Measurements from ENCODE around the gene PLOD1.
"Not testable (repeated sequence)": the region's sequence is repeated elsewhere in the genome, so short reads cannot be mapped to it uniquely, and the experiment has no call there.

Gene PLOD1

DNA sequence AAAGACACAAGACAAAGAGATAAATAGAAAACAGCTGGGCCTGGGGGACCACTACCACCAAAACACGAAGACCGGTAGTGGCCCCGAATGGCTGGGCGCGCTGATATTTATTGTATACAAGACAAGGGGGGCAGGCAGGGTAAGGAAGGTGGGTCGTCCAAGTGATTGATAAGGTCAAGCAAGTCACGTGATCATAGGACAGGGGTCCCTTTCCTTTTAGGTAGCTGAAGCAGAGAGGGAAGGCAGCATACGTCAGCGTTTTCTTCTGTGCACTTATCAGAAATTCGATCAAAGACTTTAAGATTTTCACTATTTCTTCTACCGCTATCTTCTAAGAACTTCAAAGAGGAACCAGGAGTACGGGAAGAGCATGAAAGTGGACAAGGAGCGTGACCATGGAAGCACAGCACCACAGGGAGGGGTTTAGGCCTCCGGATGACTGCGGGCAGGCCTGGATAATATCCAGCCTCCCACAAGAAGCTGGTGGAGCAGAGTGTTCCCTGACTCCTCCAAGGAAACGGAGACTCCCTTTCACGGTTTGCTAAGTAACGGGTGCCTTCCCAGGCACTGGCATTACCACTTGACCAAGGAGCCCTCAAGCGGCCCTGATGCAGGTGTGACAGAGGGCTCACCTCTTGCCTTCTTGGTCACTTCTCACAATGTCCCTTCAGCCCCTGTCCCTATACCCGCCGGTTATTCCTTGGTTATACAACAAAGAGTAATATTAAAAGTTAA, 21.9 kb upstream of the PLOD1 start:
- not testable (repeated sequence) for DNase-seq (ENCODE audit: low spot score)

DNA sequence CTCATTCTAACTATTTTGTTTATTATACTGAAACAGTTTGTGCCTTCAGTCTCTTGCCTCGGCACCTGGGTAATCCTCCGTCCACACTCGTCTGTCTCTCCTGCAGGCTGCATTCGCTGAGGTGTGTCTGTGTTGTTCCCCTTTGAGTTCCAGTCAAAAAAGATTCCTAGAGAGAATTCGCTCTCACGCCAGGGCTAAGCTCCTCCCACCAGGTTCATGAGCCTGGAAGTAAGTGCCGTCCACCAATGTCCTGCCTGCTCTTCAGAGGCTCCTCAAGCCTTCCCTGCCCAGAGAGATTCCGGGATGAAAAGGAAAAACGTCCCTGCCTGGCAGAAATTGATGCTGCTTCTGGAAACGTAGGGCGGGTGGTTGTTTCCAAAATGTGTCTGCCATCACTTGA, 21.2 kb upstream of the PLOD1 start:
- no peak for DNase-seq (ENCODE audit: low spot score)

DNA sequence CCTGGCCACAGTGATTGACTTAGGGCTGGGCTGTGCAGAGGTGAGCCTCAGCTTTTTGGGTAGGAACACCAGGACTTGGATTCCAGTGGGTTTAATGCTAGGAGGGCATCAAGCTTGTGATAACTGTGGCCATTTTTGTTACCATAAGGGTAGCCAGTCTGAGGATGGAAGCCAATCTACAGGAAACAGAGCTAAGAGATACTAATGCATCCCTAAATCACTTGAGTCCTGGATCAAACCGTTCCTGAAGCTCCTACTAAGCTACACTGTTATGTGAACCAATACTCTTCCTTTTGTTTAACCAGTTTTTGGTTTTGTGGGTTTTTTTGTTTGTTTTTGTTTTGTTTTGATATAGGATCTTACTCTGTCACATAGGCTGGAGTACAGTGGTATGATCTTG, 20.5 kb upstream of the PLOD1 start:
- DNase-seq (ENCODE audit: low spot score), result no peak

DNA sequence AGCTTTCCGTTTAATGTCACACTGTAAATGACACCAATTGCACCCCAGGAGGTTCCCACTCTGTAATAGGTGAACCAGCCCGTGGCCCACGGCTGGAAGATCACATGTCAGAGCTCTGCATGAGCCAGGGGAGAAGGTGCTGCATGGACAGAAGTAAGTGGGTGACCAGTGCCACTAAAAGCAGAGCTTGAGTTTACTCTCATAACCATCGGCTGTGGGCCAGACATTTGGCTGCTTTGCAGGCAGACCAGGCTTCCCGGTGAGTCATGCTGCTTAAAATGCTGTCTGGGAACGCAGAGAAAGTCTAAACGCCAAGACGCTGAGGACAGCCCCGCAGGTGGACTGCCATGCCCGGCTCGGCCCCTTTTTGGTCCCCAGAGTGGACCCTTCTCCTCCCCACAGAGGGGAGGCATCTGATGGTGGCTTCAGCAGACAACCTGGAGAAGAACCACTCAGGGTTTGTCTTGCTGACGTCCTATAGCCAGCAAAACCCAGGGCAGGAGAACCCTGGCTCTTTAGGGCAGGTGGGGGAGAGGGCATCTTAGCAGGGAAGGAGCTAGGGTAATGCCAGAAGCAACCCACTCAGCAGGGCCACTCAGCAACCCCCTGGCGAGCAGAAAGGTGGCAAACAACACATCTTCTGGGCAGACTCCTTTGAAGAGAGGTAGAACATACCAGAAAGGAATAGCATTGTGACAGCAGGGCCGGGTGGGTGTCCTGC, 15.6 kb upstream of the PLOD1 start:
- no peak for DNase-seq (ENCODE audit: low spot score)

DNA sequence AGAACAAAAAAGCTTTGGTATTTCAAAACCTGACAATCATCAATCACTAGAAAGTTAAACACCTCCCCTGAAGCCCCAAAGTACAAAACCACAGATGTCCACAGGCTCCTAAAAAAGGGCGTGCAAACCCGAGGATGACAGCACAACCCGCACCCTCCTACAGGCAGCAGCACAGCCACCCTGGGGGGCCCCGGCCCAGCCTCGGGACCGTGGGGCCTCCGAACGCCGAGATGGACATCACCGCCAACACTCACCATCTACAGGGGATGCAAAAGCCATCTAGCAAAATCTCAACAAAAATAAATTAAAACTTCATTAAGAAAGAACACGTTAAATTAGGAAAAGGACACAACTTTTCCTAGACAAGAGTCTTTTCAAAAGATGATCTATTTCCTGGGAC, 14.9 kb upstream of the PLOD1 start:
- DNase-seq (ENCODE audit: low spot score), result no peak

DNA sequence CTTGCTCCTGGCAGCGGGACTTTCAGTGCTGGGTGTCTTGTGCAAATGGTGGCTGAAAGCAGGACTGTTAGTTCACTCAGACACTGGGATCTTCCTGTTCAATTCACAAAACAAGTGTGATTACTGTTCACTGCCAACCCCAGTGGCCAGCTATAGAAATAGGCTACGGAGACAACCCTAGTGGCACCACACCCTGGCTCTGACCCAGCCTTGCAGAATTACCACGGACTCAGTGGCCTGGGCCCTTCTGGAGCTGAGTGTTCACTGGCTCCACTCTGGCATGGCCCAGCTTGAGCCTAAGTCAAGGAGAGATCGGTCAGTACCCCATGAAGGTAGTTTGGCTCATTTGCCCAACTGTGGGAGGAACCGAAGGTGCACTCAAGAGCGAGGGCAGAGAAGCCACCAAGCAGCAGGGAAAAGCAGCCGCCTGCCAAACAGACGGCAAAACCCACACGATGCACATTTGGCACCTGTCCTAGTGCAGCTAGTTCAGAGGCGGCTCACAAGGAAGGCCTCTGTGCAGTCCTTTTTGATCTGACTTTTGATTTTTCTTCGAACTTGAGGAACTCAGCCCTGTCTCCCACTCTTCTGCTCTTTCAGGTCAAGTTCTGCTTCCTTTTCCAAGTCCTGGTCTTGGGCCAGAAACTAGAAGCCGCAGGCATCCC, 14.1 kb upstream of the PLOD1 start:
- no peak for DNase-seq (ENCODE audit: low spot score)

DNA sequence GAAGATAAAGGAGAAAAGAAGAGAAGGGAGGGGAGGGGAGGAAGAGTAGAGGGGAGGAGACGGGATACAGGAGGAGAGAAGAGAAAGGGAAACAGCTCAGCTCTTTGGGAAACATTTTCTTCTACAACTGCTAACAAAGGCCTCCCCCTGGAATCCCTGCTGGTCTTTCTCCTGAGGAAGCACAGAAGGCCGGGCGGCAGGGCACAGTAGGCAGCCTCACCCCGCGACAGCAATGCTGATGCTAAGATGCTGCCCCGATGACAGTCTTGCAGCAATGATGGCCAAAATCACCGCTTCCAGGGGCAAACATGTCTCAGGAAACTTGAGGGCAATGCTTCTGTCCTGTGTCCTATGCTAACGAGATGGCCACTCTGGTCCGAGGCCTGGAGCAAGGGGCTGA, 13.5 kb upstream of the PLOD1 start:
- DNase-seq (ENCODE audit: low spot score), result no peak

DNA sequence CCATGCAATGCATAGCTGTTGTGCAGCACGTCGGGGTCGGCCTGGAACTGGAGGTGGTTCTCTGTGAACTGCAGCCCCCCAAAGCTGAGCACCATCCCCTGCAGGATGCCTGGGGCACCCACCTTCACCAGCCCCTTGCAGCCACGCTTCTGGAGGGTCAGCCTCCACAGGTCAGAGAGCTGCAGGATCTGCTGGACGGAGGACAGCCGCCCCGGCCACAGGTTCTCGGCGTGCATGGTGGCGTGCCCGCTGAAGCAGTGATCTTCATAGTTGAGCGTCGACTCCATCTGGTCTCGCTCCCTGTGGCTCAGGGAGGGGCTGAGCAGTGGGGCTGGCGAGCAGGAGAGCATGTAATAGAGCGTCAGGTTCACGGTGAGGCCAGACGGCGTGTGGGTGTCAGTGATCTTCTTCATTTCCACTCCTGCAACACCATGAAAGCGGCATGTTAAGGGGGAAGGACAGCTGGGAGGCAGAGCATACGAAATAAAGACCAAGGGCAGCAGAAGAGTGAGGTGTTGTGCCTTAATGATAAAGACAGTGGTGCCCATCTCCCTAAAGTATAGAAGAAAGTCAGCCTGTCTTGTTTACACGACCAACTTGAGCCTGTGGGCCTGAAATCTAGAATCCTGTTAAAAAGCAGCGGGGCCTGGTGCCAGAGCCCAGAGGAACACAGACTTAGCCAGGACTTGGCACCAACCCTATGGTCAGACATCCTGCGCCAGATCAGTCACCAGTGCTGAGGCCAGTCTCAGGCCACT, 11.3 kb upstream of the PLOD1 start:
- DNase-seq (ENCODE audit: low spot score), result no peak

DNA sequence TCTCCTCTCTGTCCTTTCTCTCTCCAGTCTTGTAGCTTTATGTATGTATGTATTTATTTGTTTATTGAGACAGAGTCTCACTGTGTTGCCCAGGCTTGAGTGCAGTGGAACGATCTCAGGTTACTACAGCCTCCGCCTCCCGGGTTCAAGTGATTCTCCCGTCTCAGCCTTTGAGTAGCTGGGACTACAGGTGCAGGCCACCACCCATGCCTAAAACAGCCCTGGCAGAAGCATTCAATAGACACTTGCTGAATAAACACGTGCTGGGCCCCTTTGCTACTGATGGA, 10.7 kb upstream of the PLOD1 start:
- no peak for DNase-seq (ENCODE audit: low spot score)

DNA sequence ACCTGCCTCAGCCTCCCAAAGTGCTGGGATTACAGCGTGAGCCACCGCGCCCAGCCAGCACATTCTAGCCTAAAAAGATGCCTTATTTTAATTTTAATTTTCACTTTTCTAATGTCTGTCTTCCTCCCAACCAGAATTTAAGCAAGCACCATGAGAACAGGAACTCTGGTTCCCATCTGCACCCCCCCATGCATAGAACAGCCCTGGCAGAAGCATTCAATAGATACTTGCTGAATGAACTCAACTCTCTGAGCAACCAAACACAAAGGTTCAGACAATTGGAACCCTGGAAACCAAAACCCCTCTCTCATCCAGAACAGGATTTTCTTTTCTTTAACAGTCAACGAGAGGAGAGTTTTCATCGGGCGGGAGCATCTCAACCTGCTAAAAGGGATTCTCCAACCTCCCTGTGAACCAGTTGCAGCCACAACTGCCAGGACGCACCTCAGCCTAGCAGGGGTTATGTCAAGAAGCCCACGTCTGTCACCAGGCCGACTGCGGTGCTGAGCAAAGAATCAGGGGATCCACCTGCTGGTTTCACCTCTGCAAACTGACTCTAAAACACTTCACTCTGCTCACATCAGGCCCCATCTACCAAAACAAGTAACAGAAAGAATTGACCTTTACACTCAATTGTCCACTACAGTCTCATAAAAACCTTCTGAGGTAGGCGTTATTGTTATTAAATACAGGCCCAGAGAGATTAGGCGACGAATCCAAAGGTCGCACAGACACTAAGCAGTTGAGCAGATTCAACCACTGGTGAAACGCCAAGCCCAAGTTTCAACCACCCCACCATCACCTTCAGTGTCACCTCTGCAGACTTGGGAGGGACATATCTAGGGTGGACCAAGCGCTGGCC, 10.0 kb upstream of the PLOD1 start:
- DNase-seq (ENCODE audit: low spot score), result no peak

DNA sequence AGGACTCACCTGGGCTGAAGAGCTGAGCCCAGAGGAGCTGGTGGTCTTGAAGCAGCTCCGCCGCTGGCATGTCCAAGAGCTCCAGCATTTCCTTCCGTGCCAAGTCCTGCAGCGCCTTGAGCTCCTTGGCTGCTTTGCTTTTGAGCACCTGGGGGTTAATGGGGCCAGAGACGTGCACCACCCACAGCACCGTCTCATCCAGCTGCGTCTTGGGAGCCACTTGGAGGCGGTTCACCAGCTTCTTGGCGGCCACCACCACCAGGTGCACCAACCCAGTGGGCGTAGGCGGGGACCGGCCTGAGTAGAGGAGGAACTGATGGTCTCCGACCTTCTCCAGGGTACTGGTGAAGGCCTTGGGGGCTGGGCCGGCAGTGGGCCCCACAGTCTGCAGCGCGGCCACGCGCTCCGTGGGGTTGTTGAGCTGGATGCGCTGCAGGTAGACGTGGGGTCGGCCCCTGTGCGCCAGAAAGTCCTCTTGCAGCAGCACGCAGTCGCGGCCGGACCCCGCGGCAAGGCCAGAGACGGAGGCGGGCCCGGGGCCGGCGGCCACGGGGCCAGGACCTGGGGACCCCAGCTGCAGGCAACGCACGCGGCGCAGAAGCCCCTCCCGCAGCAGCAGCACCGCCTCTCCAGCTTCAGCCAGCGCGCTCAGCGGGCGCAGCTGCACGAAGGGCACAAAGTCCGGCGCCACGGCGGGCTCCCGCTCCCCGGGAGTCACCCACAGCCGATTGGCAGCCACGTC, 9.2 kb upstream of the PLOD1 start:
- not testable (repeated sequence) for DNase-seq (ENCODE audit: low spot score)

DNA sequence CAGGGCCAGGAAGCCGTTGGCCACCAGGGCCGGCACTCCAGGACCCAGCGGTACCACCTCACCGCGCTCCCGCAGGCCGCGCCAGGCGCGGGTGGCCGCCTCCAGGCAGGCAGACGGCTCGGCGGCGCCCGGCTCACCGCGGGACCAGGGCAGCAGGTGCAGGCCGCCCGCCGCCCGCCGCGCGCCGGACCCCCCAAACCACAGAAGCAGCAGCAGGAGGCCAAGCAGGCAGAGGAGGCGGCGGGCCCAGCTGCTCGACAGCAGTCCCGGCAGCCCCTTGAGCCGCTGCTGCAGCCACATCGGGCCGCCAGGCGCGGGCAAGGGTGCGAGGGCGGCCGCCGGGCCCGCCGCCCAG, 8.6 kb upstream of the PLOD1 start:
- no peak for DNase-seq (ENCODE audit: low spot score)

DNA sequence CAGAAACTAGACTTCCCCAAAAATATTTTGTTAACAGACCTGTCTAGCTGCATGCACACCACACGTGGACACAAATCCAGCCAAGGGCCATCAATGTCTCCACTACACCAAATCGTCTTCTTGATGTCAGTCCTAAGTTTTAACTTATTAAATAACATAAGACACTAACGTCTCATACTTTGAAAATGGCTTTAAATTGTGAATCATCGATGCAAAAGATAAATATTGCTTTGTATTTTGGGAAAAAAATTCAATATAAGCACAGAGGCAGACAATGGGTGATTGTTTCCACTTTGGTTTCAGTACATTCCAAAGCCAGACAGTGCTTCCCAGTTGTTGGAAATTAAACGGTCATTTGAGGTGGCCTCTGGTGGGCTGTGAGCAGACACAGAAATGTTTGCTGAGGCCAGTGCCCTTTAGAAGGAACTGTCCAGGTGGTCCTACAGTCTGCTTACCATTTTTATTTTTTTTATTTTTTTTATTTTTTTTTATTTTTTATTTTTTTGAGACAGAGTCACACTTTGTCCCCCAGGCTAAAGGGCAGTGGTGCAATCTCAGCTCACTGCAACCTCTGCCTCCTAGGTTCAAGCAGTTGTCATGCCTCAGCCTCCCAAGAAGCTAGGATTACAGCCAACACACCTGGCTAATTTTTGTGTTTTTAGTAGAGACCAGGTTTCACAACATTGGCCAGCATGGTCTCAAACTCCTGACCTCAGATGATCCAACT, 6.5 kb upstream of the PLOD1 start:
- no peak for DNase-seq (ENCODE audit: low spot score)

DNA sequence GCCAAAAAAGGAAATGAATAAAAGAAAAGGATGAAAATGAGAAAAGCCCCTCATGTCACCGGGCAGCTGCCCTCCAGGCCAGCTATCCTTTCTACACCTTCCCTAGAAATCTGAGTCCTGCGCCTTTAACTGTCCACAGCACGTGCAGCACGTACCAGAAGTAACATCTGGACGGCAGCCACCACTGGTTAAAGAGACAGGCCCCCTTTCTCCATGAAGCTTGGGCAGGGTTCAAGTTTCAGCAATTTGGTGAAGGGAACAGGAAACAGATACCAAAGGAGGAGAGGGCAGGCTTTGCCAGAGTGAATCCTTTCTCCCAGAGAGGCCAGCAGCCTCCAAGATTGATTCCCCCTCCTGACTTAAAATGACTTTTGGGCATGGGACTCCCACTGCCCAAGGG, 4.7 kb upstream of the PLOD1 start:
- no peak for DNase-seq (ENCODE audit: low spot score)

DNA sequence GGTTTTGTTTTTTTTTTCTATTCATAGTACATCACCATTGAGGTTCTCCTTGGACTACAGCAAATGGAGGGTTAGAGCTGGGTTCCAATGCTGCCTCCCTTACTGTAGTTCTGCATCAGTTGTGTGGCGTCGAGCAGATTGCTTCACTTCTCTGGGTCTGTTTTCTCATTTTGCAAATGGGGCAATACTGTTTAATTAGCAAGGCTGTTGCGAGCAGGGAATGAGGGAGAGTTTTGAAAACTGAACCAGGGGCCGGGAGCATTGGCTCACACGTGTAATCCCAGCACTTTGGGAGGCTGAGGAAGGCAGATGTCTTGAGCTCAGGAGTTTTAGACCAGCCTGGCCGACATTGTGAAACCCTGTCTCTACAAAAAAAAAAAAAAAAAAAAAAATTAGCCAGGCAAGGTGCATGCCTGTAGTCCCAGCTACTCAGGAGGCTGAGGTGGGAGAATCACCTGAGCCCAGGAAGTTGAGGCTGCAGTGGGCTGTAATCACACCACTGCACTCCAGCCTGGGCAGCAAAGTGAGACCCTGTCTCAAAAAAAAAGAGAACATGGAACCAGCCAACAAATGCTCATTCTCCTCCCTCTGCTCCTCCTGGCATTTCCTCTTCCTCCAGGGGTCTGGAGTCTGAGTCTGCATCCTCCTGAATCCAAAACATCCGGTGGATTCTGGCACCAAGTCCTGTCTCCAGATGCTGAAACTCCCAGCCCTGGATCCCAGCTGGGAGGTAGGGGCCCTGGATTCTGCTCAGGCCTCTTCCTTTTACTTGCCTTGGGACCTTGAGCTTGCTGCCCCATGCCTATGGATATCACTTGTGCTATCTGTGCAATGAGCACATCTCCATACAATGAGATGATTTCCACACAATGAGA, 3.7 kb upstream of the PLOD1 start:
- DNase-seq (ENCODE audit: low spot score), result peak; percentile 48

DNA sequence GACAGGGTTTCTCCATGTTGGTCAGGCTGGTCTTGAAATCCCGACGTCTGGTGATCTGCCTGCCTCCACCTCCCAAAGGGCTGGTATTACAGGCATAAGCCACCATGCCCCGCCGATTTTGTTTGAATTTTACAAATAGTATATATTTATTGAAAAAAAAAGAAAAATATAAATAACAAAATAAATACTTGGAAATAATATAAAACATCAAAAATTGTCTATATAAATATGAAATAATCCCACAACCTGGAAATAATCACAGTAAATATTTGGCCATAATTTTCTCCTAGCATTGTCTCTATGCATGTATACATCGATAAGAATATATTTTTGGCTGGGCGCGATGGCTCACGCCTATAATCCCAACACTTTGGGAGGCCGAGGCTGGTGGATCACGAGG, 2.7 kb upstream of the PLOD1 start:
- DNase-seq (ENCODE audit: low spot score), result no peak

DNA sequence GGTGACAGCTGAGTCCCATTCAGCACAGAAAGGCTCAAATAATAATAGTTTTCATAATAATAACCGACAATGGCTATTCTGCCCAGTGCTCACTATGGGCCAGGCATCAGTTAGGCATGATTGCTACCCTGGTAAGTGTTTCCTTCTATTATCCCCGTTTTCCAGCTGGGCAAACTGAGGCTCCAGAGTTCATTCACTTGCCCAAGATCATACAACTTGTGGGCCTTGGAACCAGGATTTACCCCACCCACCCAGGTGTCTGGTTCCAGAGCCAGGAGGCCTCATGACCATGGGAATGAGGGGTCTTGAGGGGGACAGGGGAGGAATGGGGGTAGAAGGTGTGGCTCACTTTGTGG, 518 bp downstream of the PLOD1 start:
- DNase-seq (ENCODE audit: low spot score), result no peak

DNA sequence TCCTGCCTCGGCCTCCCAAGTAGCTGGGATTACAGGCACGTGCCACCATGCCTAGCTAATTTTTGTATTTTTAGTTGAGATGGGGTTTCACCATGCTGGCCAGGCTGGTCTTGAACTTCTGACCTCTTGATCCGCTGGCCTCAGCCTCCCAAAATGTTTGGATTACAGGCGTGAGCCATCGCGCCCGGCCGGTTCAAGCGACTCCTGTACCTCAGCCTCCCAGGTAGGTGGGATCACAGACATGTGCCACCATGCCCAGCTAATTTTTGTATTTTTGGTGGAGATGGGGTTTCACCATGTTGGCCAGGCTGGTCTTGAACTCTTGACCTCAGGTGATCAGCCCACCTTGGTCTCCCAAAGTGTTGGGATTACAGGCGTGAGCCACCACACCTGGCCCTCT, 1.2 kb downstream of the PLOD1 start:
- DNase-seq (ENCODE audit: low spot score), result not testable (repeated sequence)

DNA sequence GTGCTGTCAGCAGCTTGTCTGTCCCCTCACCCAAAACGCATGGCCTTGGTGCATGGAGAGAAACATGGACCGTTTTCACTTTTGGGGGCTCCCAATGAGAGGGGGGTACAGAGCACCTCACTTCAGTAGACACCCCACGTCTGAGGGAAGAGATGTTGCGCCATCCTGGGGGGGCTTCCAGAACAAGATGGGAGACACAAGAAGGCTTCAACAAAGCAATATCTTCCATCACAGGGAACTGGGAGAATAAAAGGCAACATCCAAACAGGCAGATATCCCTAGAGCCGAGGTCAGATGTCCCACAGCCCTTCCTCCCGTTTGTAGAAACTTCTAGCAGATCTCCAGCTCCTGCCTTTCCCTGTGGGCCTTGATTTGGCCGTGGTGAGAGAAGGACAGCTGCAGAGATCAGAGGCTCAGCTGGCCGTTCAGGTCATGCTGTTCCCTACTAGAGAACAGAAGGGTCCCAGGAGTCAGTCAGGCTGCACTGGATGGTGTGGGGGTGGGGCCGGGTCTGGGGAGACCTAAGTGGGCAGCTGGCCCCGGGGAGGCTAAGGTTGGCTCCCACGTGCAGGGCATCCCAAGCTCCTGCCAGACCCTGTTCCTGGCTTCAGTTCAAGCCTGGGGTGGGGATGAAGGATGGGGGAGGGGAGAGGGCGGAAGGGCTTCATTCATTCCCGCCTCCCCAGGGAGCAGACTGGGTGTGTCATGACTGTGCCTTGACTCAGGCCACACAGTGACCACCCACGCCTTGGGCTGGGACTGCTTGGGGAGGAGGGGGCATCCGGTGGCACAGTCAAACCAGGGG, 4.4 kb downstream of the PLOD1 start:
- DNase-seq (ENCODE audit: low spot score), result no peak
